Ishikawa (cell line): Measurements from ENCODE around the gene LMF1.

ENCODE experiments used
- CEBPB ChIP-seq: IDR thresholded peaks from 2 replicates; pipeline ENCODE4 v1.6.1; 2012
- CREB1 ChIP-seq: IDR thresholded peaks from 2 replicates; pipeline ENCODE4 v1.6.1; 2012; ENCODE audit warnings: low read depth
- EGR1 ChIP-seq: IDR thresholded peaks from 2 replicates; pipeline ENCODE4 v1.6.1; 2012
- EP300 ChIP-seq: IDR thresholded peaks from 2 replicates; pipeline ENCODE4 v1.6.1; 2012; ENCODE audit warnings: borderline replicate concordance
- FOXM1 ChIP-seq: IDR thresholded peaks from 2 replicates; pipeline ENCODE4 v1.6.1; 2012; ENCODE audit warnings: low read depth, borderline replicate concordance
- MAX ChIP-seq: IDR thresholded peaks from 2 replicates; pipeline ENCODE4 v1.6.1; 2012
- NFIC ChIP-seq: IDR thresholded peaks from 2 replicates; pipeline ENCODE4 v1.6.1; 2012
- RAD21 ChIP-seq: IDR thresholded peaks from 2 replicates; pipeline ENCODE4 v1.6.1; 2012; ENCODE audit warnings: low read depth
- REST ChIP-seq: IDR thresholded peaks from 2 replicates; pipeline ENCODE4 v1.6.1; 2012; ENCODE audit warnings: low read depth, mild to moderate bottlenecking
- TAF1 ChIP-seq: IDR thresholded peaks from 2 replicates; pipeline ENCODE4 v1.6.1; 2012; ENCODE audit warnings: low read depth, mild to moderate bottlenecking
- TCF12 ChIP-seq: IDR thresholded peaks from 2 replicates; pipeline ENCODE4 v1.6.1; 2012; ENCODE audit warnings: low read depth
- TEAD4 ChIP-seq: IDR thresholded peaks from 2 replicates; pipeline ENCODE4 v1.6.1; 2012
- USF1 ChIP-seq: IDR thresholded peaks from 2 replicates; pipeline ENCODE4 v1.6.1; 2012
- YY1 ChIP-seq: IDR thresholded peaks from 2 replicates; pipeline ENCODE4 v1.6.1; 2012; ENCODE audit warnings: low read depth
- ZBTB7A ChIP-seq: IDR thresholded peaks from 2 replicates; pipeline ENCODE4 v1.6.1; 2012; ENCODE audit warnings: low read depth

LMF1 gene

GRCh38 chr16:981695-982144 lies 10.9 kb upstream of the LMF1 start, which contains the start of gene SOX8:
Gene SOX8 (plus strand): TSS chr16:981770. CDS start chr16:981923, 153 bp downstream.
- TF ChIP-seq MAX (0 out of 2 replicates have a peak, but pooled peaks have one; percentile 15), REST (no peak)

GRCh38 chr16:980595-980854 lies 9.7 kb upstream of the LMF1 start:
- TF ChIP-seq TEAD4 = no peak
- TF ChIP-seq EP300 = no peak
- no peak for TF ChIP-seq EGR1
- no peak for TF ChIP-seq RAD21
- TF ChIP-seq MAX = no peak
- TF ChIP-seq CREB1 = no peak
- TF ChIP-seq TCF12 = no peak
- TF ChIP-seq CEBPB = no peak

- TF ChIP-seq TEAD4 (no peak), REST (no peak), RAD21 (no peak), TCF12 (no peak), EGR1 (no peak), YY1 (no peak), NFIC (no peak)
Observed at GRCh38 chr16:979859-980594, 9.2 kb upstream of the LMF1 start.

GRCh38 chr16:979147-979546 lies 8.4 kb upstream of the LMF1 start:
- no peak for TF ChIP-seq TCF12
- no peak for TF ChIP-seq NFIC
- TF ChIP-seq EGR1 = no peak
- no peak for TF ChIP-seq TEAD4
- no peak for TF ChIP-seq CEBPB
- TF ChIP-seq CREB1 = no peak
- TF ChIP-seq ZBTB7A = no peak

GRCh38 chr16:978403-978802 lies 7.6 kb upstream of the LMF1 start:
- TF ChIP-seq FOXM1 = no peak
- no peak for TF ChIP-seq MAX
- no peak for TF ChIP-seq CEBPB
- TF ChIP-seq REST = no peak
- no peak for TF ChIP-seq NFIC
- TF ChIP-seq USF1 = no peak
- TF ChIP-seq CREB1 = no peak
- TF ChIP-seq TAF1 = no peak
- TF ChIP-seq TCF12 = no peak
- TF ChIP-seq RAD21 = no peak
- no peak for TF ChIP-seq EP300
- no peak for TF ChIP-seq ZBTB7A
- no peak for TF ChIP-seq YY1
- TF ChIP-seq EGR1 = no peak

GRCh38 chr16:977896-978295 lies 7.1 kb upstream of the LMF1 start:
- no peak for TF ChIP-seq EP300
- TF ChIP-seq RAD21 = no peak
- no peak for TF ChIP-seq ZBTB7A
- TF ChIP-seq CREB1 = no peak
